ENCODE results near the gene TYK2. TPM values are rescaled to one million over a fixed set of nuclear protein-coding genes. Genes with fewer than 3 reads are reported as not detected.
A peak's percentile ranks its signal among the peaks of the same experiment; 100 is the strongest.

Gene TYK2
- 143 TPM for total RNA-seq (ENCODE audit: unreplicated experiment)
- long read RNA-seq, full-length matches to known transcripts, result 3 of 11 reads
- long read RNA-seq, partial matches to known transcripts, result 4 of 11 reads
- long read RNA-seq, other reads (novel, unspliced or antisense), result 4 of 11 reads

DNA sequence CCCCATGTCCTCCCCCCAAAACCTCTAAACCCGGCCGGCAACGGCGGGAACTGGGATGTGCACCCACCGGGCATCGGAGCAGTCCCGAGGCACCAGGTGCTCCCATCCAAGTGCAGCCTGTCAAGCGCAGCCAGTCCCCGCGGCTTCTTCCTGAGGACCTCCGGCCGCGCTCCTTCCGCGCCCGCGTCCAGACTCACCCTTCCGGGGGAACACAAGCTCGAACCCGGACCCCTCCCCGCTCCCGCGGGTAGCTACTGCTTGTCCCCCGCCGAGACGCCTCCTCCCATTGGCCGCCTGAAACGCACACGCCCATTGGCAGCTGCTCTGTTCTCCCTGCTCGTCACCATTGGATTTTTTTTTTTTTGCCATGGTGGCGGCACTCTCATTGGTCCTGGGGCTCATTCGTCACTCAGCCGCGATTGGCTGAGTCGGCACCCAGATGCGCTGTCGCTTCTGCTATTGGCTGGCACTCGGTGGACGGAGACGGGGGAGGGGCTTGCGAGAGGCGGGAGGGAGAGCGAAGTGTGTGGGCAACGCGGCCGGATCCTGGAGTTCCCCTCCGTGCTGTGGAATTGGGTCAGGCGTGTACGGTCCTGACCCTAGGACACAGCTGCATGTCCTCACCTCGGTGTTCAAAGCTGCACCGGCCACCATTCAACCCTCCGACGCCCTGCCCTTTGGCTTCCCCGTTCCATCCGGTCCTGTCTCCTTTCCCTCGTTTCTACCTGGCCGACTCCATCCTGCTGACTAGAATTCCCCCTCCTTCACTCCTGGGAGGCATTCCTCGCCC lies at the start of gene TYK2:
Gene TYK2 (minus strand): TSS at position 260 of the 790 bp plus-strand sequence. CDS start 2,166 bp downstream, outside the sequence.
- TF ChIP-seq CTCF (IDR thresholded peaks at IDR 0.05; ENCODE audit: unreplicated experiment), result no peak
- Mint-ChIP-seq H3K9me3 (ENCODE audit: unreplicated experiment) (no peaks in the 10 kb centered on the region), H3K36me3 (ENCODE audit: low read depth, unreplicated experiment) (peaks cover 18% of the 10 kb centered on the region), H3K27me3 (ENCODE audit: unreplicated experiment) (no peaks in the 10 kb centered on the region), H3K4me1 (ENCODE audit: unreplicated experiment) (peaks cover 14% of the 10 kb centered on the region), H3K27ac (ENCODE audit: unreplicated experiment) (peak within 1 kb of the TSS; percentile 83), H3K4me3 (ENCODE audit: unreplicated experiment) (peak within 1 kb of the TSS; percentile 96)
- peak; percentile 92 for DNase-seq (ENCODE audit: low spot score)

GRCh38 chr19:10428996-10429381 lies 48.6 kb upstream of the TYK2 start:
- Mint-ChIP-seq H3K27ac (ENCODE audit: unreplicated experiment) (no peak overlapping the region), H3K4me3 (ENCODE audit: unreplicated experiment) (no peak overlapping the region), H3K27me3 (ENCODE audit: unreplicated experiment) (peaks cover 23% of the 10 kb centered on the region), H3K4me1 (ENCODE audit: unreplicated experiment) (no peaks in the 10 kb centered on the region), H3K36me3 (ENCODE audit: low read depth, unreplicated experiment) (peaks cover 8% of the 10 kb centered on the region), H3K9me3 (ENCODE audit: unreplicated experiment) (no peaks in the 10 kb centered on the region)
- no peak for DNase-seq (ENCODE audit: low spot score)
- no peak for TF ChIP-seq CTCF (IDR thresholded peaks at IDR 0.05; ENCODE audit: unreplicated experiment)

DNA sequence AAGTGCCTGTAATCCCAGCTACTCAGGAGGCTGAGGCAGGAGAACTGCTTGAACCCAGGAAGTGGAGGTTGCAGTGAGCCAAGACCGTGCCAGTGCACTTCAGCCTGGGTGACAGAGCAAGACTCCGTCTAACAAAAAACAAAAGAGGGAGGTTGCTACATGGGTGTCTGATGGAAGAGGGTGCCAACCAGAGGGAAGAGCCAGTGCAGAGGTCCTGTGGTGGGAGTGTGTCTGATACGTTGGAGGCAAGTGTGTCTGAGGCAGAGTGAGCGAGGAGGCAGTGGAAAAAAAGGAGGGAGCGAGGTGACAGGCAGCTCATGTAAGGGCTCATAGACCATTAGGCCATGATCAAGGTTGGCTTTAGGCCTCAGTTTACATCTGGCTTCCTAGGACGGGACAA lies 46.8 kb upstream of the TYK2 start:
- Mint-ChIP-seq H3K27me3 (ENCODE audit: unreplicated experiment) (peaks cover 29% of the 10 kb centered on the region), H3K27ac (ENCODE audit: unreplicated experiment) (no peak overlapping the region), H3K4me1 (ENCODE audit: unreplicated experiment) (no peaks in the 10 kb centered on the region), H3K9me3 (ENCODE audit: unreplicated experiment) (no peaks in the 10 kb centered on the region), H3K4me3 (ENCODE audit: unreplicated experiment) (no peak overlapping the region), H3K36me3 (ENCODE audit: low read depth, unreplicated experiment) (peaks cover 8% of the 10 kb centered on the region)
- DNase-seq (ENCODE audit: low spot score), result no peak
- TF ChIP-seq CTCF (IDR thresholded peaks at IDR 0.05; ENCODE audit: unreplicated experiment), result no peak

DNA sequence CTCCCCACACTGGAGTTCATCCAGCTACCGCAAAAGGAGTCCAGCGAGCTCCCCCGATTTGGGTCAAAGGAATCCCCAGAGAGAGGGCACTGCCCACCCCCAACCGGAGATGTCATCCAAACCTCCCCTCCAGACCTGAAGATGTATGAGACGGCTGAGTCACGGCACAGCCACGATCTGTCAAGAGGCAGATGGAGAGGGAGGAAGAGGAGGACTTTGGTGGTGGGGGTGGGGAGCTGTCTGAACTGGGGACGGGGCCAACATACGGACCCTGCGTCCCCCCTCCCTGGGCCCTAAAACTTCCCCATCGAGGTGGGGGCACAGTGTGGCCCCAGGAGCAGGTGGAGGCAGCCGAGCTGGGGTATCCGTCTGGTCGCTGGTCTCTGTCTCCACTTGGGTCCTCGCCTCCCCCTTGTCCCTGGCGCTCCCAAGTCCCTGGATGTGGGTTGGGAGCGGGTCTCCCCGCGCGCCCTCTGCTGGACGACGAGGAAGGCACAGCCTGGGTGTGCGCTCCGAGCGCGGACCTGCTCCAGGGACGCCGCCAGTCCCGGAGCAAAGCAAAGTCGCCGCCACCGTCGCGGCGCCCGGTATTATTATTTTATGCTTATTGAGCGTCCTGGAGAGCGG lies 43.8 kb upstream of the TYK2 start:
- peaks cover 35% of the 10 kb centered on the region for H3K27me3 Mint-ChIP-seq (ENCODE audit: unreplicated experiment)
- TF ChIP-seq CTCF (IDR thresholded peaks at IDR 0.05; ENCODE audit: unreplicated experiment), result peak; percentile 93
- H3K27ac Mint-ChIP-seq (ENCODE audit: unreplicated experiment), result no peak overlapping the region
- no peaks in the 10 kb centered on the region for H3K9me3 Mint-ChIP-seq (ENCODE audit: unreplicated experiment)
- peaks cover 14% of the 10 kb centered on the region for H3K4me1 Mint-ChIP-seq (ENCODE audit: unreplicated experiment)
- H3K36me3 Mint-ChIP-seq (ENCODE audit: low read depth, unreplicated experiment), result peaks cover 9% of the 10 kb centered on the region
- peak; percentile 91 for DNase-seq (ENCODE audit: low spot score)
- H3K4me3 Mint-ChIP-seq (ENCODE audit: unreplicated experiment), result no peak overlapping the region

DNA sequence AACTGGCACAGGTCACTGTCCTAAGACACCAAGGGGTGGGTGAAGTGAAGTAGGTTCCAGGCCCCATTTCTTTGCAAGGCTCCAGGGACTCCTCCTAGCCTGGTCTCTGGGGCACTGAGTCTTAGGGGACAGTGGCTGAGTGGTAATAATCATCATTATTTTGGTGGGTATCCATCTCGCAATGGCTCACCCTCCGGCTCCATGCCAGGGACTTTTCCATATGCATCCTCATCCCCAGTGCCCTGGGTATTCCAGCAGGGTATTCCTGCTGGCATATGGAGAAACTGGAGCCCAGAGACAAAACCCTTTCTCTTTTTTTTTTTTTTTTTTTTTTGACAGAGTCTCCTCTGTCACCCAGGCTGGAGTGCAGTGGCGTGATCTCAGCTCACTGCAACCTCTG lies 42.5 kb upstream of the TYK2 start:
- Mint-ChIP-seq H3K36me3 (ENCODE audit: low read depth, unreplicated experiment) (peaks cover 9% of the 10 kb centered on the region), H3K4me3 (ENCODE audit: unreplicated experiment) (no peak overlapping the region), H3K9me3 (ENCODE audit: unreplicated experiment) (no peaks in the 10 kb centered on the region), H3K27me3 (ENCODE audit: unreplicated experiment) (peaks cover 43% of the 10 kb centered on the region), H3K4me1 (ENCODE audit: unreplicated experiment) (peaks cover 20% of the 10 kb centered on the region), H3K27ac (ENCODE audit: unreplicated experiment) (no peak overlapping the region)
- no peak for DNase-seq (ENCODE audit: low spot score)
- TF ChIP-seq CTCF (IDR thresholded peaks at IDR 0.05; ENCODE audit: unreplicated experiment), result no peak
